ENCODE results near the gene IRX1. TPM values are rescaled to one million over a fixed set of nuclear protein-coding genes. Genes with fewer than 3 reads are reported as not detected.

IRX1 gene
- 1 to 10 TPM; 5.3 to 7.2 TPM for total RNA-seq

GRCh38 chr5:3595006-3595961 lies at the start of gene IRX1:
Gene IRX1 (plus strand): TSS chr5:3595832. CDS start chr5:3596106, 274 bp downstream.

All from melanocyte of skin (primary cell).